K562 (cell line): ENCODE results near the gene NAT14. TPM values are rescaled to one million over a fixed set of nuclear protein-coding genes. Genes with fewer than 3 reads are reported as not detected.

ENCODE experiments used
- ESRRA ChIP-seq: fragments of 450-650 bp; IDR thresholded peaks from 2 replicates; pipeline ENCODE4 v1.6.1; 2014; ENCODE audit warnings: low read depth, mild to moderate bottlenecking, moderate library complexity, borderline replicate concordance
- HDAC1 ChIP-seq, 2 experiments: fragments of 450-650 bp; IDR thresholded peaks; 2 replicates each; pipeline ENCODE4 v1.6.1; 2016 to 2017; ENCODE audit warnings: inconsistent platforms in 1 of 2, mild to moderate bottlenecking in 1 of 2, moderate library complexity in 1 of 2
- JUND ChIP-seq, 2 experiments: IDR thresholded peaks; 2 replicates in 1 of 2; 3 replicates in 1 of 2; pipeline ENCODE4 v1.6.1; 2011; ENCODE audit warnings: borderline replicate concordance in 2 of 2, low read depth in 2 of 2, low read length in 2 of 2, improper control_type of control experiment in 1 of 2, missing biosample characterization in 1 of 2, missing genetic modification characterization in 1 of 2, missing genetic modification reagents in 1 of 2
- SLC30A9 ChIP-seq: fragments of 250-450 bp; sonication (Bioruptor Pico); IDR thresholded peaks from 2 replicates; pipeline ENCODE4 v1.8.0; 2022; ENCODE audit warnings: mild to moderate bottlenecking, moderate library complexity
- TOE1 ChIP-seq, 2 experiments: fragments of 450-650 bp in 1 of 2; sonication (generic) in 1 of 2; formaldehyde crosslinking in 1 of 2; IDR thresholded peaks; 2 replicates each; pipeline versions ENCODE4 v1.7.1 to v1.8.0; 2016 to 2022; ENCODE audit warnings: borderline replicate concordance in 2 of 2, mild to moderate bottlenecking in 2 of 2, antibody characterized with exemption in 1 of 2, inconsistent platforms in 1 of 2, low read depth in 1 of 2, missing genetic modification reagents in 1 of 2, moderate library complexity in 1 of 2
- ZNF280A ChIP-seq: fragments of 450-650 bp; IDR thresholded peaks from 2 replicates; pipeline ENCODE4 v1.6.1; 2018; ENCODE audit warnings: mild to moderate bottlenecking, low read depth; ENCODE audit not compliant: partially characterized antibody
- ZNF318 ChIP-seq, 2 experiments: fragments of 450-650 bp; IDR thresholded peaks; 2 replicates each; pipeline ENCODE4 v1.6.1; 2016; ENCODE audit warnings: mild to moderate bottlenecking in 2 of 2, borderline replicate concordance in 1 of 2, low read depth in 1 of 2, moderate library complexity in 1 of 2
- ZNF740 ChIP-seq, 3 experiments: fragments of 200-800 bp in 1 of 3; sonication (Bioruptor generic) in 1 of 3; sonication (generic) in 1 of 3; formaldehyde crosslinking in 1 of 3; IDR thresholded peaks; 2 replicates each; pipeline versions ENCODE4 v1.6.1 to v1.8.0; 2016 to 2022; ENCODE audit warnings: mild to moderate bottlenecking in 2 of 3, missing compliant biosample characterization in 2 of 3, missing genetic modification characterization in 2 of 3, missing genetic modification reagents in 1 of 3
- ZNF830 ChIP-seq: fragments of 250-450 bp; sonication (Bioruptor Pico); IDR thresholded peaks from 2 replicates; pipeline ENCODE4 v1.5.0; 2021; ENCODE audit warnings: mild to moderate bottlenecking
- polyA plus RNA-seq, 8 experiments: library from polyadenylated mRNA; depleted of rRNA in 4 of 8; stranded (reverse) in 5 of 8; unstranded in 3 of 8; fragments of >200 nt; fragmentation: Nextera tagmentation in 2 of 8; fragmentation: Illumina TruSeq in 1 of 8; extraction: Ambion mirVana in 2 of 8; extraction: Trizol in 1 of 8; gene quantifications; 2 replicates each; pipeline versions ENCODE4 v1.2.1 to v1.2.3, GENCODE V29; 2011 to 2014; ENCODE audit warnings: inconsistent platforms in 1 of 8, missing spikeins in 1 of 8
- total RNA-seq, 7 experiments: library from RNA; depleted of rRNA in 6 of 7; stranded (reverse); fragments of >200 nt in 6 of 7; fragmentation: Illumina TruSeq in 2 of 7; extraction: Trizol in 2 of 7; gene quantifications; 2 replicates each; pipeline versions ENCODE4 v1.2.1 to v1.2.3, GENCODE V29; 2011 to 2021; ENCODE audit warnings: low replicate concordance in 1 of 7

The NAT14 gene
- total and polyA plus RNA-seq, 9 of the 15 experiments (the other 6 are each of a cell fraction or from before 2014, with no cell fraction given): 2.4 to 77.0 (median 26.7) TPM

- TF ChIP-seq JUND (IDR thresholded peaks at IDR 0.05; ENCODE audit: borderline replicate concordance, low read depth, low read length) (0 out of 2 replicates have a peak, but pooled peaks have one; percentile 8), JUND (tag; IDR thresholded peaks at IDR 0.05; ENCODE audit: borderline replicate concordance, low read depth, low read length) (peak; percentile 58; the same call in 1 of the 3 replicates), TOE1 (IDR thresholded peaks at IDR 0.05; ENCODE audit: borderline replicate concordance) (no peak), TOE1 (CRISPR knock-in tag; IDR thresholded peaks at IDR 0.05; ENCODE audit: borderline replicate concordance, low read depth) (no peak), SLC30A9 (CRISPR knock-in tag) (no peak), ZNF280A (no peak), ZNF830 (CRISPR knock-in tag) (no peak), HDAC1 (IDR thresholded peaks at IDR 0.05) (peak in 1 of 2 experiments; percentile 50; a peak in 2 of 4 replicates), ZNF740 (CRISPR knock-in tag; IDR thresholded peaks at IDR 0.05) (0 out of 2 replicates have a peak, but pooled peaks have one; percentile 16), ZNF740 (tag; IDR thresholded peaks at IDR 0.05) (no peak), ZNF318 (IDR thresholded peaks at IDR 0.05; ENCODE audit: borderline replicate concordance in 1 of 2, low read depth in 1 of 2) (no peak), ESRRA (peak; percentile 49; the same call in 1 of the 2 replicates)
Observed at GRCh38 chr19:55437410-55437809, 47.6 kb upstream of the NAT14 start (continued).
